Keratinocyte (primary cell): Measurements from ENCODE around the gene ZNF480. TPM values are rescaled to one million over a fixed set of nuclear protein-coding genes. Genes with fewer than 3 reads are reported as not detected.

Source experiments
- DNase-seq: peaks from one replicate; pipeline ENCODE4 v3.0.0-alpha.2; 2011; ENCODE audit warnings: low read depth, missing footprints, low spot score
- FAIRE-seq: peaks from 2 replicates; lab custom pipeline; 2011; peaks lifted over from hg19 to GRCh38; lab: Jason Lieb, UNC
- H2AFZ ChIP-seq: 2 replicates; pipeline ENCODE4 v1.6.0; 2012; ENCODE audit warnings: low read length, control low read depth, inconsistent platforms; ENCODE audit not compliant: control insufficient read depth
- H3K27ac ChIP-seq: 2 replicates; pipeline ENCODE4 v1.5.1; 2011; ENCODE audit warnings: low read length; ENCODE audit not compliant: control insufficient read depth, insufficient read depth
- H3K27me3 ChIP-seq: 3 replicates; pipeline ENCODE4 v1.6.0; 2011; ENCODE audit warnings: low read length; ENCODE audit not compliant: control insufficient read depth, insufficient read depth; ENCODE audit errors: extremely low read depth
- H3K36me3 ChIP-seq, 2 experiments: 2 replicates in 1 of 2; 3 replicates in 1 of 2; pipeline ENCODE4 v1.5.1; 2011; ENCODE audit warnings: low read length in 2 of 2, mild to moderate bottlenecking in 1 of 2; ENCODE audit not compliant: control insufficient read depth in 2 of 2, insufficient read depth in 2 of 2; ENCODE audit errors: extremely low read depth in 1 of 2
- H3K4me1 ChIP-seq: 3 replicates; pipeline ENCODE4 v1.5.1; 2011; ENCODE audit warnings: low read length; ENCODE audit not compliant: control insufficient read depth, insufficient read depth; ENCODE audit errors: extremely low read depth
- H3K4me2 ChIP-seq: 3 replicates; pipeline ENCODE4 v1.6.0; 2011; ENCODE audit warnings: low read depth, low read length; ENCODE audit not compliant: control insufficient read depth, insufficient read depth; ENCODE audit errors: extremely low read depth
- H3K4me3 ChIP-seq, 3 experiments: fragments of 200-600 bp in 1 of 3; sonication (generic) in 1 of 3; 2 replicates in 2 of 3; 3 replicates in 1 of 3; pipeline ENCODE4 v1.5.1; 2011 to 2016; ENCODE audit warnings: low read length in 3 of 3, mild to moderate bottlenecking in 3 of 3, control low read depth in 2 of 3, inconsistent platforms in 1 of 3, low read depth in 1 of 3, mixed read lengths in 1 of 3, mixed run types in 1 of 3, moderate library complexity in 1 of 3; ENCODE audit not compliant: control insufficient read depth in 2 of 3, insufficient read depth in 2 of 3; ENCODE audit errors: extremely low read depth in 1 of 3
- H3K79me2 ChIP-seq: 2 replicates; pipeline ENCODE4 v1.6.0; 2012; ENCODE audit warnings: low read length; ENCODE audit not compliant: control insufficient read depth, insufficient read depth
- H3K9ac ChIP-seq: 3 replicates; pipeline ENCODE4 v1.6.0; 2011; ENCODE audit warnings: low read length; ENCODE audit not compliant: control insufficient read depth, insufficient read depth; ENCODE audit errors: extremely low read depth
- H3K9me1 ChIP-seq: 3 replicates; pipeline ENCODE4 v1.6.0; 2011; ENCODE audit warnings: low read length; ENCODE audit not compliant: control insufficient read depth, insufficient read depth; ENCODE audit errors: extremely low read depth
- H3K9me3 ChIP-seq: 2 replicates; pipeline ENCODE4 v1.5.1; 2012; ENCODE audit warnings: low read depth, low read length; ENCODE audit not compliant: control insufficient read depth
- H4K20me1 ChIP-seq: 3 replicates; pipeline ENCODE4 v1.6.0; 2011; ENCODE audit warnings: low read length; ENCODE audit not compliant: control insufficient read depth, insufficient read depth; ENCODE audit errors: extremely low read depth
- EZH2 ChIP-seq: IDR thresholded peaks from one replicate; pipeline ENCODE4 v1.6.1; 2012; ENCODE audit warnings: inconsistent platforms, mild to moderate bottlenecking, low read length, moderate library complexity
- dilution Hi-C: fragments of 300-500 bp; cut with MboI; formaldehyde crosslinking; loops from one replicate; pipeline ENCODE4 v1.7.0; 2020; ENCODE audit warnings: low sequenced_read_pairs; ENCODE audit not compliant: extremely low pct_ligation_motif_present
- polyA plus RNA-seq, 5 experiments: library from polyadenylated mRNA; depleted of rRNA in 3 of 5; stranded (reverse) in 3 of 5; stranded (forward) in 1 of 5; unstranded in 1 of 5; fragments of >200 nt; gene quantifications; 1 replicate in 1 of 5; 2 replicates in 3 of 5; 3 replicates in 1 of 5; pipeline versions ENCODE4 v1.2.1 to v1.2.3, GENCODE V29; 2011 to 2012; ENCODE audit warnings: missing spikeins in 2 of 5, low read depth in 1 of 5, low replicate concordance in 1 of 5
- TF ChIP-seq, protein P1 (sequence below), 3 experiments: IDR thresholded peaks in 1 of 3; conservative IDR thresholded peaks in 1 of 3; optimal IDR thresholded peaks in 1 of 3; 2 replicates in 2 of 3; 3 replicates in 1 of 3; pipeline versions ENCODE3 to v1.5.1; 2011; ENCODE audit warnings: low read length in 3 of 3, mild to moderate bottlenecking in 3 of 3, moderate library complexity in 2 of 3, control low read depth in 1 of 3, inconsistent platforms in 1 of 3; ENCODE audit not compliant: insufficient read depth in 2 of 3; ENCODE audit errors: extremely low read depth in 1 of 3

Gene ZNF480
- polyA plus RNA-seq, 1 donor (not counting 4 experiments of a cell fraction or from before 2014, with no cell fraction given), result 7.5 TPM

DNA sequence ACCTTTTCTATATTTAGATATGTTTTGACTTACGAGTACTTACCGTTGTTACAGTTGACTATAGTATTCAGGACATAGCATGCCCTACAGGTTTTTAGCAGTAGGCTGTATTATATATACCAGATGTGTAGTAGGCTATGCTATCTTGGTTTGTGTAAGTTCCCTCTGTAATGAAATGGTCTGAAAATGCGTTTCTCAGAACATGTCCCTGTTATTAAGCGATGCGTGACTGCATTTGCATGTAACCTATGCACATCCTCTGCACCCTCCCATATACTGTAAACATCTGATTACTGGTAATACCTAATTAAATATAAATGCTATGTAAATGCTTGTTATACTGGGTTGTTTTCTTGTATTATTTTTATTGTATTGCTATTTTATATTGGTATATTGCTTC, 21.0 kb upstream of the ZNF480 start:
- H3K4me3 ChIP-seq, result no peak overlapping the region
- no peak for TF ChIP-seq EZH2
- TF ChIP-seq, protein P1, sequence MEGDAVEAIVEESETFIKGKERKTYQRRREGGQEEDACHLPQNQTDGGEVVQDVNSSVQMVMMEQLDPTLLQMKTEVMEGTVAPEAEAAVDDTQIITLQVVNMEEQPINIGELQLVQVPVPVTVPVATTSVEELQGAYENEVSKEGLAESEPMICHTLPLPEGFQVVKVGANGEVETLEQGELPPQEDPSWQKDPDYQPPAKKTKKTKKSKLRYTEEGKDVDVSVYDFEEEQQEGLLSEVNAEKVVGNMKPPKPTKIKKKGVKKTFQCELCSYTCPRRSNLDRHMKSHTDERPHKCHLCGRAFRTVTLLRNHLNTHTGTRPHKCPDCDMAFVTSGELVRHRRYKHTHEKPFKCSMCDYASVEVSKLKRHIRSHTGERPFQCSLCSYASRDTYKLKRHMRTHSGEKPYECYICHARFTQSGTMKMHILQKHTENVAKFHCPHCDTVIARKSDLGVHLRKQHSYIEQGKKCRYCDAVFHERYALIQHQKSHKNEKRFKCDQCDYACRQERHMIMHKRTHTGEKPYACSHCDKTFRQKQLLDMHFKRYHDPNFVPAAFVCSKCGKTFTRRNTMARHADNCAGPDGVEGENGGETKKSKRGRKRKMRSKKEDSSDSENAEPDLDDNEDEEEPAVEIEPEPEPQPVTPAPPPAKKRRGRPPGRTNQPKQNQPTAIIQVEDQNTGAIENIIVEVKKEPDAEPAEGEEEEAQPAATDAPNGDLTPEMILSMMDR (optimal IDR thresholded peaks at IDR 0.05 in 1 of 3, IDR thresholded peaks at IDR 0.05 in 1 of 3, conservative IDR thresholded peaks at IDR 0.05 in 1 of 3; ENCODE audit: extremely low read depth in 1 of 3, insufficient read depth in 2 of 3, low read length in 3 of 3), result no peak
- DNase-seq, result no peak
- no peak overlapping the region for H3K27ac ChIP-seq
- peaks cover 10 to 12% of the 10 kb centered on the region in 2 experiments for H3K36me3 ChIP-seq
- H3K9me3 ChIP-seq, result no peaks in the 10 kb centered on the region
- no peaks in the 10 kb centered on the region for H3K9me1 ChIP-seq
- FAIRE-seq, result no peak
- H3K79me2 ChIP-seq, result peaks cover 81% of the 10 kb centered on the region
- no peaks in the 10 kb centered on the region for H3K27me3 ChIP-seq
- no peak overlapping the region for H3K4me2 ChIP-seq
- H3K4me1 ChIP-seq, result no peaks in the 10 kb centered on the region
- dilution Hi-C loops, result no loop called here
- H4K20me1 ChIP-seq, result no peaks in the 10 kb centered on the region
- no peak overlapping the region for H2AFZ ChIP-seq
- H3K9ac ChIP-seq, result no peak overlapping the region

DNA sequence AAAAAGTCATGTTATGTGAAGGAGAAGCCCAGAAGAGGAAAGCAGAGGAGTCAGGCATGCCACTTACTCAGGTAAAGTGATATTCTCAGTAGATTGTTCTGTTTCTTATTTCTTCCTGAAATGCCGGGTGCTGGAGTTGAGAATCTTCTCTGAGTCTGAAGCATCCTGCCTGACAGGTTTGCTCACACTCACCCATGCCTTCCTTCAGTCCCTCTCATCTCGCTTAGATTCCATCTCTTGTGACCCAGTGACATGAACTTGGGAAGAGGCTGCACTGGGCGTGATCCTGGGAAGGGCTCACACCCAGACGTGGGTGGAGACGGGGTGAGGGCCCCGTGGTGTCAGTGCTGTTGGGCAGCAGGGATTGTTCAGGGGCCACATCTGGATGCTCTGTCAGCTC, 19.5 kb upstream of the ZNF480 start:
- dilution Hi-C loops, result no loop called here
- no peak overlapping the region for H2AFZ ChIP-seq
- no peak for DNase-seq
- H3K9me1 ChIP-seq, result no peaks in the 10 kb centered on the region
- FAIRE-seq, result no peak
- TF ChIP-seq, protein P1 (optimal IDR thresholded peaks at IDR 0.05 in 1 of 3, IDR thresholded peaks at IDR 0.05 in 1 of 3, conservative IDR thresholded peaks at IDR 0.05 in 1 of 3; ENCODE audit: extremely low read depth in 1 of 3, insufficient read depth in 2 of 3, low read length in 3 of 3), result no peak
- TF ChIP-seq EZH2, result no peak
- no peaks in the 10 kb centered on the region for H3K9me3 ChIP-seq
- H4K20me1 ChIP-seq, result no peaks in the 10 kb centered on the region
- peaks cover 75% of the 10 kb centered on the region for H3K79me2 ChIP-seq
- no peak overlapping the region for H3K4me2 ChIP-seq
- no peaks in the 10 kb centered on the region for H3K27me3 ChIP-seq
- no peak overlapping the region for H3K27ac ChIP-seq
- no peak overlapping the region for H3K9ac ChIP-seq
- H3K4me3 ChIP-seq, result no peak overlapping the region
- peaks cover 13 to 15% of the 10 kb centered on the region in 2 experiments for H3K36me3 ChIP-seq
- H3K4me1 ChIP-seq, result no peaks in the 10 kb centered on the region
